Measurements from ENCODE around the gene WNT10A.
"Not testable (repeated sequence)": the region's sequence is repeated elsewhere in the genome, so short reads cannot be mapped to it uniquely, and the experiment has no call there.

WNT10A gene

DNA sequence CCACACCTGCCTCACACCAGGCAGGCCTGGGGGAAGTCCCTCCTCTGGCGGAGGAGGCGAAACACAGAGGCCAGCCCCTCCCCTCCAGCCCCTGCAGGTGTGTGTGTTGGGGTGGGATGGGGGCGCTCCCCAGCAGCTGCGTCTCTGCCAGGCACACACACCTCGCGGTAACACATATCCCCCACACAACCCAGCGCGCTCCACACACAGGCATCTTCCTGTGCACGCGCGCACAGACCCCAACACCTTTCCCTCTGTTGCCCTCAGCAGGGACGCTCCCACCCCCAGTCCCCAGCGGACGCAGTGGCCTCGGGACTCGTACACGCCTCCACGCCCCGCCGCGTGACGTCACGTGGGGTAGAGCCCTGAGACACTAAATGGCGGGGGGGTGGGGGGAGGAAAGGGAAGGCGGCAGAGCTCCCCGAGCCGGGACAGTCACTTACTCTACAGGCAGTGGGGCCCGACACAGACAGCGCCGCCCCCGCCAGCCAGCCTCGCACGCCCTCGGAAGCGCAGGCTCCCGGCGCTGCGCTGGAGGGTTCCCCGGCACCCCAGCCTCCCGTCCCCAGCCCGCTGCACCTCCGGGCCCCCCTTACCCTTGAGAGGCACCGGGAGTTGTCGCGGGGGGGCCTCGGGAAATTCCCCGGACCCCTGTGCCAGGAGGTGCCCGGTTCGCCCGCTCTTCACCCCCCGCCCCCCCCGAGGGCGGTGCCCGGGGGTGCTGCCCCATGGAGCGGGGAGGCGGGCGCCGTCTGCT, at the start of gene WNT10A:
Gene WNT10A, plus strand, starts transcription at position 751 of the 757 bp plus-strand sequence. CDS start 144 bp downstream, outside the sequence.
- DNase-seq (ENCODE audit: low read depth in 2 of 2), result peak; percentile 70 to 80

DNA sequence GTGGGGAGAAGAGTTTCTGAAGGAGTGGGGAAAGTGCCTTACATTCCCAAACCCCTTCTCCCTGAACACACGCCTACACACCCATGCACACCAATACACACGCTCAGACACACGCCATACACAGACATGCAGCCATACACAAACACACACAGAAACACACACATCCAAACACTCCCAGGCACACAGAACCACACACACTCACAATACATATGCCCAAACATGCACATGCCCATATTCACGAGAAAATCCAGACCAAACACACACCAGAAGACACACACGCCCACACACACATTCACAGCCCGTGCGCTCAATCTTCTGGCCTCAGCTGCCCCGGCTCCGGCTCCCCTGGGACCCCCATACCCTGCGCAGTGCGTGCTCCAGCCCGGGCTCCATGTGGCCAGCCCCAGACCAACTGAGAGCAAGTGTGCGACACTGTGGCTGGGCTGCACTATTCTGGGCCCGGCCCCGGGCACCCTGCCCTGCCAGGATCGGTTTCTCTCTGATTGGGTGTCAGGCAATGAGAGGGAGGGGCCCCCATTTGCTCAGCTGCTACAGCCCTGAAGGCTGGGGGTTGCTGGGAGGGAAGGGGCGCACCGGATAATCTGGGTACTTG, 49.2 kb upstream of the WNT10A start, which contains the start of gene PRKAG3:
Gene PRKAG3, minus strand, starts transcription at position 426 of the 613 bp plus-strand sequence.
- DNase-seq (ENCODE audit: low read depth in 2 of 2), result no peak

DNA sequence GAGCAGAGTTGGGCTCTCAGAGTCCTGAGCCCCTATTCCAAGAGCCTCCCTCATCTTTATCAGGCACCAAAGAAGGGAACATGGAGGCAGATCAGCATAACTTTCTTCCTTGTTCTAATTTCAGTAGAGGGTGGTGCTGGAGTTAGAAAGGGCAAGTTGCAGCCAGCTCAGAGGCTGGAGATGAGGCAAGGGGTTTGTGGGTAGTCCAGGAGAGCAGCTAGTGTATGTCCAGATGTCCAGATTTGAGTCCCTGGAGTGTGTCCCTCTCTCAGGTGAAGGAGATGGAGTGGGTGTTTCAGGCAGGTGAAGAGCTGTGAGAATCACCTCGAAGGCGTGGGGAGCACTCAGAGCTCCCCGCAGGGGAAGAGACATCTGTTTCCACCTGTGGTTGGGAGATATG, 48.6 kb upstream of the WNT10A start:
- no peak for DNase-seq (ENCODE audit: low read depth in 2 of 2)

DNA sequence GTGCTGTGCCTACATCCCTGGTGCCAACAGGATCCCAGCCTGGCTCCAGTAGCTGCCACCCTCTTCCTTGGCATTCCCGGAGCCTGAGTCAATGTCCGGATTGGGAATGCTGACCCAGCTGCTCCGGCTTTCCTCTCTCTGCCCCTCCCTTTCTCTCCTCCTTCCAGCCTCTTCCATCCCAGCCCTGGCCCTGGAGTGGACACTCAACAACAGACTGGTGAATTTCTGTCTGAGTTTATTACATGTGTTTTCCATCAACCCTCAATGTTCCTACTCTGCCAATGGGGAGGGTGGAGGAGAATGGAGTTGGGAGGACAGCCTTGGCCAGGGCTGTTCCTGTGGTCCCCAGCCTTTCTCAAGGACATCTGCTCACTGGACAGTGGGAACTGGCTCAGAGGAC, 48.1 kb upstream of the WNT10A start:
- no peak for DNase-seq (ENCODE audit: low read depth in 2 of 2)

DNA sequence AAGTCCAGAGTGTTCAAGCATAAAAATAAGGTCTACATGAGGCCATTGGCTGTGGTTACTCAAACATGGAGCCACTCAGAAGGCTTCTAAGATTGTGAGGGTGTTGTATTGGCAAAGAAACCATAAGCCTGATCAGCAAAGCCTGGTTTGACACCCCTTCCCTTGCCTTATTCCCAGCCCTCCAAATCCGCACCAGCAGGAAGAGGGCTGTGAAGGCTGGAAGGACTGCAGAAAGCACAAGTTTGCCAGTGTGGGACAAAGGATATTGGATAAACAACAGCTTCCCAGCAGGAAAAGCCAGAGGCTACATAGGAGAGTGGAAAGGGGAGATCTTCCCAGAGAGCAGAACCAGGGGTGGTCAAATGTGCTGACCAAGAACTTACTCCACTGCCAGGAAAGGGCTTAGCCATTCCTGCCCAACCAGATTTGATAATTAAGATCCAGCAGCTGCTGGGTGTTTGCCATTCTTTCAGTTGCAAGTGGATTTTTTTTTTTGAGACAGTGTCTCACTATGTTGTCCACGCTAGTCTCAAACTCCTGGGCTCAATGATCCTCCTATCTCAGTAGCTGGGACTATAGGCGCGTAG, 47.5 kb upstream of the WNT10A start:
- no peak for DNase-seq (ENCODE audit: low read depth in 2 of 2)

DNA sequence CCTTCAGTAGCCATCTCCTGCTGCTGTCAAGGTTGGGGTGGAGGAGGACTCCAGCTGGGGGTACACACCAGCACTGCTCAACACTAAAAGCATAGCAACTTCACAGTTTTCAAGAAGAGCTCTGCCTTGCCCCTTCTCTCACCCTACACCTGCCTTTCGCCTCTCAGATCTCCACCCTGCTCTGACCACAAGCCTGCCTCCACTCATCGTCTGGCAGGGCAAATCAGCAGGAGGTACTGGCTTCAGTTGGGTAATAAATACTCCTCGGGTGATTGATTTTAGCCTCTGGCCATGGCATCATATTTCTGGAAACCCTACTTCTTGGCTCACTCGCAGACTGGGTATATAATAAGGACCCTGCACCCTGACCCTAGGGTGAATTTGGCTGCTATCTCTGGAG, 46.0 kb upstream of the WNT10A start:
- DNase-seq (ENCODE audit: low read depth in 2 of 2), result no peak

DNA sequence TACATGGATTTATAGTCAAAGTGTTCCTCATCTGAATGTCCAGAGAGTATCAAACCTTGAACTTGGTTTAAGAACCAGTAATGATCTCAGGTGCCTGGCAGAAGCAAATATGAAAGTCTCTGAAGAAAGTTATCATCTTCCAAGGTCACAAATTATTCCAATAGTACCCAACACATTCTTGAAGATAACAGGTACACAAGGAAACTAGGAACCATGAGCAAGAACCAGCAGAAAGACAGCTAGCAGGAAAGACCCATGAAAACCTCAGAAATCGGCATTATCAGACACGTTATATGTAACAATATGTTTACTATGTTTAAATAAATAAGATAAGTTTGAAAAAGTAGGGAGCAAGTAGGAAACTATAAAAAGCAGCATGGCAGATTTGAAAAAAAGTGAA, 43.2 kb upstream of the WNT10A start:
- DNase-seq (ENCODE audit: low read depth in 2 of 2), result no peak

DNA sequence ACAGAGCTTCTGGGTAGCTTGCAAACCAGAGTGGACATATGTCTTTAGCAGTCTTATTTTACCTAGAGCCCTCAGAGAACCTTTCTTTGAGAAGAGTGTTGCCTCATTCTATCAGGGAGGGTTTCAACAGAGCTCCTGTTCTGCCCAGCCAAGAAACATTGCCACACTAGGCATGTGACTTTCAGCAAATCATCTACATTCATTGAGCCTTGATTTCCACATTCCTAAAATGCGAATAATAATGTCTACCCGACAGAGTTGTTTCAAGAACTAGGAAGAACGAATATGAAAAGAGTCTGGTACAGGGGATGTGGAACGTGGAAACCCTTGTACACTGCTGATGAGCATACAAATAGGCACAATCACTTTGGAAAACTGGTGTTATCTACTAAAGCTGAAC, 41.2 kb upstream of the WNT10A start:
- DNase-seq (ENCODE audit: low read depth in 2 of 2), result no peak

DNA sequence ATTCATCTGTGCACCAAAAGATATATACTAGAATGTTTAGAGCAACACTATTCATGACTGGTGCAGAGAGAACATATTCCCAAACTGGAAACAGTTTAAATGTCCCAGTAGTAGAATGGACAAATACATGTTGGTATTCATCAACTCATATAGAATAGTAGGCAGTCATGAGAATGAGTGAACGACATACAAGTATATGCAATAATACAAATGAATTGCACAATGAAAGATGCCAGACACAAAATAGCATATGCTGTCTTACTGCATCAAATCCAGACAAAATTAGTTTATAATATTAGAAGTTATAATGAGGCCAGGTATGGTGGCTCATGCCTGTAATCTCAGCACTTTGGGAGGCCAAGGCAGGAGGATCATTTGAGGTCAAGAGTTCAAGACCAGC, 40.8 kb upstream of the WNT10A start:
- no peak for DNase-seq (ENCODE audit: low read depth in 2 of 2)

DNA sequence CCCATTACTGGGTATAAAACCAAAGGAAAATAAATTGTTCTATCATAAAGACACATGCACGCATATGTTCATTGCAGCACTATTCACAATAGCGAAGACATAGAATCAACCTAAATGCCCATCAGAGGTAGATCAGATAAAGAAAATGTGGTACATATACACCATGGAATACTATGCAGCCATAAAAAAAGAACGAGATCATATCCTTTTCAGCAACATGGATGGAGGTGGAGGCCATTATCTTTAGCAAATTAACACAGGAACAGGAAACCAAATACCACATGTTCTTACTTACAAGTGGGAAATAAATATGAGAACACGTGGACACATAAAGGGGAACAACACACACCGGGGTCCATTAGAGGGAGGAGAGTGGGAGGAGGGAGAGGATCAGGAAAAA, 36.3 kb upstream of the WNT10A start:
- DNase-seq (ENCODE audit: low read depth in 2 of 2), result not testable (repeated sequence)

DNA sequence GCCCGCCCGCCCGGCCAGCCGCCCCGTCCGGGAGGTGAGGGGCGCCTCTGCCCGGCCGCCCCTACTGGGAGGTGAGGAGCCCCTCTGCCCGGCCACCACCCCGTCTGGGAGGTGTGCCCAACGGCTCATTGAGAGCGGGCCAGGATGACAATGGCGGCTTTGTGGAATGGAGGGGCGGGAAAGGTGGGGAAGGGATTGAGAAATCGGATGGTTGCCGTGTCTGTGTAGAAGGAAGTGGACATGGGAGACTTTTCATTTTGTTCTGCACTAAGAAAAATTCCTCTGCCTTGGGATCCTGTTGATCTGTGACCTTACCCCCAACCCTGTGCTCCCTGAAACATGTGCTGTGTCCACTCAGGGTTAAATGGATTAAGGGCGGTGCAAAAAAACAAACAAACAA, 33.7 kb upstream of the WNT10A start:
- not testable (repeated sequence) for DNase-seq (ENCODE audit: low read depth in 2 of 2)

DNA sequence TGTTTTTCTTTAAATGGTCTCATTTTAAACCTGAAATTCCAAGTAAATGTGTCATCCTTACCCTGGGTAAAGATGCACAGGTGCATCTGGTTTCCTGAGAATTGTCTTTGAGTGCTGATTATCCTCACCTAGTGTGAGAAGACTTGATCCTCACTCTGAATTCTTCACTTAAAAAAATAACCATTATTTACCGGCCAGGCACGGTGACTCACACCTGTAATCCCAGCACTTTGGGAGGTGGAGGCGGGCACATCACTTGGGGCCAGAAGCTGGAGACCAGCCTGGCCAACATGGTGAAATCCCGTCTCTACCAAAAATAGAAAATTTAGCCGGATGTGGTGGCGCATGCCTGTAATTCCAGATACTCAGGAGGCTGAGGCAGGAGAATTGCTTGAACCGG, 30.9 kb upstream of the WNT10A start:
- DNase-seq (ENCODE audit: low read depth in 2 of 2), result no peak

DNA sequence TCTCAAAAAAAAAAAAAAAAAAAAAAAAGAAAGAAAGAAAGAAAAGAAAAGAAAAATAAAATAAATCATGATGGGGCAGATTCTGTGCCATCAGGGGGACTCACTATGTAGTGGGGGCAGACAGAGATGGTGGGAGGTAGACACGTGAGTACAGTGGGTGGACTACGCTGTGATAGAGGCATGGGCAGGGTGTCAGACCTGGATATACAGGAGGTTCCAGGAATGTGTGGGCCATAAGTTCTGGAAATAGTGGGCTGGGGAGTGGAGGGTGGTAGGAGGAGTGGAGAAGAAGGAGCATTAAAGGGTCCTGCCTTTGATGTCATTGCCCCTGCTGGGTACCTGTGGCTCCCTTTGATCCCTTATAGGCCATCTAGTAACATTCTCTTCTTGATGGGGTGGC, 29.9 kb upstream of the WNT10A start:
- no peak for DNase-seq (ENCODE audit: low read depth in 2 of 2)

DNA sequence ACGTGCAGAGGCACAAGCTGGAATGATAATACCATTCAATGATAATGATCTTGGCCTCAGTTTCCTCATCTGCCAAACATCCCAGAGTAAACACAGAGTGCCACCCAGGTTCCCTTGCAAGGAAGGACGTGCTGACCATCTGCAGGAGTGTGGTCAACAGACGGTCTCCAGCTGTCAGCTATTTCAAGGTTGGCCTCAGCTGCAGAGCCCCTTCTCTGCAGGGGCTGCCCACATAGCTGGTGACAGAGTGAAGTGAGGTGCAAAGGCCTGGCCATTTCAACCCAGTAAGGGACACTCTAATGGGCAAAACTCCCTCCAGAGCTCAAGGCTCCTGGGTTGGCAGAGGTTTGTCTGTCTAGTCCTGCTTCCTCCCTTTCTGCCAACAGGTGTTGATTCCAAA, 29.4 kb upstream of the WNT10A start:
- no peak for DNase-seq (ENCODE audit: low read depth in 2 of 2)

DNA sequence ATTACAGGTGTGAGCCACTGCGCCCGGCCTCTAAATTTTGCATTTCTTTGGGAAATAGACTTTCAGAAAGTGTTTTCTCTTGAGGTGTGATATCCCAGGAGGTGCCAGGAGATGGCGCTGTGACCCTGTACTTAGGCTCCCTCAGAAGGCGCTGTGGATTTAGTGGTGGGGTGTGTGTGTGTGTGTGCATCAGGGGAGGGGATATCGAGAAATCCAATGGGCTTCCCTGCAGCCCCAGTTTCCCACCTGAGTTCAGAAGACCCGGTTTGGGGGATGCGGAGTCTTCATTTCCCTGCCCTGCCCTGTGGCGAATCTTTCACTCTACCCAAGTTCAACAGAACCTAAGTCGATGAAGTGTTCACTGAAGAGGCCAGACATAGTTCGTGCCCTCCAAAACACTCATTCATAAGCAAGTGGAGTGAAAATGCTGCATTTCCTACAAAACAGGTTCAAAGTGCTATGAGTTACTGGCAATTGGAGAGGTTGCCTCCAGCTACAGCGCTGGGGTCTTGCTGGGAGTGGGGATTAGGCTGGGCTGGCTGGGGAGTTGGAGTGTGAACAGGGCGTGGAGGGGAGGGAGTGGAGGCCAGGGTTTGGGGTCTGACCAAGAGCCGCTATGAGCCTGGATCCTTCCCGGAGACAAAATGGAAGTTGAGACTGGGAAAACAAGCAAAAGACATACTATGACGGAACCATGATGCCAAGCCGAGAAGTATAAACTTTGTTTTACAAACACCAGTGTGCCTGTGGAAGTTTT, 27.6 kb upstream of the WNT10A start:
- DNase-seq (ENCODE audit: low read depth in 2 of 2), result peak; percentile 63

DNA sequence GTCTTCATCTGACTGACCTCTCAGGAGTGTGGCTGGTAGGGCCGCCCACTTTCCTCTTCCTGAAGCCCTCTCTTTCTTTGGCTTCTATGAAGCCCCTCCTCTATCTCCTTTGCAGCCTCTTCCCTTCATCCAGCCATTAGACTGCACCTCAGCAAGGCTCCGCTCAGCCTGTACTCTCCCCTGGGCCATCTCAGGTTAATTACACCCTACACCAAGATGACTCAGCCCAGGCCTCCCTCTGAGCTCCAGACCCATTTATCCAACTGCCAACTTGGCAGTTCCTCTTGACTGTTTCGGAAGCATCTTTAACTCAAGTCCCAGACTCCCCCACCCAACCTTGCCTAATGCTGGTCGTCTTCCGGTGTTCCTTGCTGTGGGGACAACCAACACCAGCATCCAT, 26.9 kb upstream of the WNT10A start:
- no peak for DNase-seq (ENCODE audit: low read depth in 2 of 2)

DNA sequence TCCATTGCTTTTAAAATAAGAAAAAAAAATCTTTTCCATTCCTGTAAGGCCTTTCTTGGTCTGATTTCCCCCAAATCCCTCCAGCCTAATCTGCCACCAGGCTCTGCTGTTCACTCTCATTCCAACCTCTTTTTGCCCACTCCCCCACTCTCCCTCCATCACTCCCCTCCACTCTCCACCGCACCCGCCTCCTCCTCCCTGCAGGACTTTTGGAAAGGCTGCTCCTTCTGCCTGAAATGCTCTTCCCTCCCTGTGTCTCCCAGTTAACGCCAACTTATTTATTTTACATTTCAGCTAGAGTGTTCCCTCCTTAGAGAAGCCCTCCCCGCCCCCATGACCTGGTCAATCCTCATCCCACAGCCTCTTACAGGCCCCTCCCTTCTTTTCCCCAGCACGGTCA, 25.8 kb upstream of the WNT10A start:
- DNase-seq (ENCODE audit: low read depth in 2 of 2), result no peak

DNA sequence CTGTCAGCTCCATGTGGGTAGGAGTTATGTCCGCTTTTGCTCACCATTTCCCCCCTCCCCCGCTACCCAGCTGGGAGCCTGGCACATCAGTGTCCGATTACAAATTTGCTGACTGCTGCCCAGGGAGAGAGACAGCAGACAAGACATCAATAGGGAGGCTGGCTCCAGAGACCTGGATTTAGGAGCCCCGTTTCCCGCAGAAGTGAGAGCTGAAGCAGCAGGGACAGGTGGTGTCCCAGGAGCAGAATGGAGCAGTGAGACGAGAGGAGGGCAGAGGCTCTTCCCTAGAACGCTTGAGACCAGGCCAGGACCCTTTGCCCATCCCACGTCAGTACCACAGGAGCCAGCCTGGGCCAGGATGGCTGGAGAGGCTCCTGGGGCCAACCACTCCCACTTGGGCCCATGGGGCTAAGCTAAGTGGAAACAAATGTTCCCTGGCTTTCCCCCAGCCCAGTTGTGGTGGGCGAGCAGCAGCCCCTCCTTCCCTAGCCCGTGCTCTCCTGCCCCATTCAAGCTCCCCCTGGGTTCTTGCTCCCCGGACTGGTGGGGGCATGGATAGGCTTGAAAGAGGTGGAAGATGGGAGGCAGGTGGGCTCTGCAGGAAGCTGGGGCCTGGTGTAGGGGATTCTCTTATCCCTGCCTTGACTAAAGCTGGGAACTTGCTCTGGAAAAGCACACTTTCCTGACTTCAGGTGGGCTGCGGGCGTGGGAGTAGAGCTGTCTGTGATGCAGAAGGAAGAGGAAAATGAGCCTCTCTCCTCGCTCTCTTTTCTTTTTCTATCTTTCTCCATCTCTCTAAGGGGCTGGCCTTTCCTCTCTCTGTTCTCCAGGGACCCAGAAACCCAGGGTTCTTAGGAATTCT, 25.1 kb upstream of the WNT10A start:
- no peak for DNase-seq (ENCODE audit: low read depth in 2 of 2)

DNA sequence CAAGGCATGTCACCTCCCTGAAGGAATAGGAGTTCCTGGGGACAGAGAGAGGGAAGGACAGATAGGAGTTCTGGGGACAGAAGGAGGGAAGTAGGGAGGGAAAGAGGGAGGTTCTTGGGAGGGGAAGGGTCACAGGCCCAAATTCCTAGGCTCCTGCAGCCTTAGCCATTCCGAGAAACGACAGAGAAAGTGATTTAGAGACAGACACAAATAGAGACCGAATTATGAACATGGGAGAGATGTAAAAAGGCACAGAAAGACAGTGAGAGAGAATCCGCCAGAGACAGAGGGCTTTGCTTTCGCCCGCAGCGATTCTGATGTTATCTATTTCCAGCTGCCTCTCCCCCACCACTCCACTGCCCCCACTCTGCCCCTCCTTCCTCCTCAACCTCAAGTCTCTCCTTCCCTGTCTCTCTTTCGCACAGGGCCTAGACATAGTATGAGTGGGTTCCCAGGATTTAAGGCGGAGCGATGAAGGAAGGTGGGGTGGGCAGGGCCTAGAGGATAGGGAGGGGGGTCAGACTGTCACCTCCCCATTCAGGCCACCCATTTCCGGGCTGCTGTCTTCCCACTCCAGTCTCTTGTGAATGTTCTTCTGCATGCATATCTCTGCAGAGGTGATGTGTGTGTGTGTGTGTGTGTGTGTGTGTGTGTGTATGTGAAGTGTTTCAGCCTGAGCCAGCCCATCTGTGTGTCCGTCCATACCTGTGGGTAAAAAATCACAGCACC, 24.3 kb upstream of the WNT10A start:
- DNase-seq (ENCODE audit: low read depth in 2 of 2), result no peak

DNA sequence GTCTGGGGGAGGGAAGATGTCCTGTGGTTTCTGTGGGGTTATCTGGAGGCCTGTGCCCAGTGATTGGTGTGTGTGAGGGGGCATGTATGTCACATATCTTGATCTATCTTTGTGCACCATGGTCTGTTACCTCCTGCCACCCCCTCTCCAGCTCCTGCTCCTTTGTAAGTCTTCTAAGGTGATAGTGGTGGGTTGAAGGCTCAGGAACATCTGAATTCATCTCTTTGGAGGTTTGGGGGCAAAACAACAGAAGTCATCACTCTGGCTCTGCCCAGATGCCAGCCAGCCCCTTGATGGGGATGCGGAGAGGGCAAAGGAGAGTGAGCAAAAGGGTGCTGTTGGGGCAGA, 23.8 kb upstream of the WNT10A start:
- no peak for DNase-seq (ENCODE audit: low read depth in 2 of 2)
